ENCODE data around the gene TRPV4.

Gene TRPV4

DNA sequence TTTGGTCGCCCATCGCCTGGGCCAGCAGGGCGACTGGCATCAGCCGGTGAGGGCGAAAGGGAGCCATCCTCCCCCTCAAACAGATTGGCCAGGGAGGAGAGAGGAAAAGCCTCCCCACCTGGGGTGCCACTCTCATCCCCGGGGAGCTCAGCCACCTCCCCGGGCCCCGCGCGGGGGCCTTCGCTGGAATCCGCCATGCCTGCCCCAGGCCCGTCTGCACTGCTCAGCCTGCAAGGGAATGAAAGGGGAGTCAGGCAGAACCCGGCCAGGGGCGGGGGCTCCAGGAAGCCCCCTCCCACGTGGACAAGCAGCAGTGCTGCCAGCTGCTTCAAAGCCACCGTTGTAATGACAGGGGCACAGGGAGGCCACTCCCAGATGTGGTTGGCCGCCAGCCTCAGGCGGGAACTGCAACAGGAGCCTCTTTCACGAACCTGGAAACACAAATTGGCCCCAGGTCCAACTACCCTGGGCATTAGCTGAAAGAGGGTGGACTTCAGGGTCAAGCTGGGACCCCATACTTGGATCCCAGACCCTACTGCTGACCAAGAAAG is 18.5 kb downstream of the TRPV4 start:
- TF ChIP-seq GATA2 (IDR thresholded peaks at IDR 0.05; ENCODE audit: low read depth, low read length) (no peak), GATA3 (IDR thresholded peaks at IDR 0.05; ENCODE audit: low read depth, low read length) (no peak)

DNA sequence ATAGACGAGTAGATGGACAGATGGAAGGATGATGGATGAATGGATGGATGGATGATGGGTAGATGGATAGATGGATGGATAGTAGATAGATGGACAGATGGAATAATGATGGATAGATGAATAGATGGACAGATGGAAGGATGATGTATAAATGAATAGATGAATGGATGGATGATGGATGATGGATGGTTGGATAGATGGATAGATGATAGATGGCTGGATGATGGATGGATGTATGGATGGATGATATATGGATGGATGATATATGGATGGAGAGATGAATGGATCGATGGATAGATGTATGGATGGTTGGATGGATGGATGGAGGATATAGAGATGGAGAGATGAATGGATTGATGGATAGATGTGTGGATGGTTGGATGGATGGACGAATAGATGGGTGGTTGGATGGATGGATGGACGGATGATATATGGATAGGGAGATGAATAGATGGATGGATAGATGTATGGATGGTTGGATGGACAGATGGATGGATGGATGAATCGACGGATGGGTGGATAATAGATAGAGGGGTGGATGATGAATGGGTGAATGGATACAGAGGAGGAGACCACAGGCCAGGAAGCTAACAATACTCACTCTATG is 19.3 kb downstream of the TRPV4 start:
- TF ChIP-seq GATA3 (IDR thresholded peaks at IDR 0.05; ENCODE audit: low read depth, low read length) (no peak), GATA2 (IDR thresholded peaks at IDR 0.05; ENCODE audit: low read depth, low read length) (no peak)

DNA sequence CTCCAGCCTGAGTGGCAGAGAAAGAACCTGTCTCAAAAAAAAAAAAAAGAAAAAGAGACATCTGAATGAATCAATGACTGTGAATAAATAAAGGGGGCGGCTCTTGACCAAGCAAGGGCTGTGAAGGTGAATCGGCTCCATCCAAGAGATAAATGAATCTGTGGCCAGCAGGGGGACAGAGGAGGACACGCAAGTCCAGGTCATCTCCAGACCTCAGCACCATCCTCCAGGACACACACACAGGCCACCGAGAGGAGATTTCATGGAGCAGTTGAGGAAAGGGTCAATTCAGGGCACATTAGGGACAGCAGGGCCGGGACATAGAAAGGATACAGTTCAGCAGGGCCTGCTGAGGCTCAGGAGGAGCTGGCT is 21.6 kb downstream of the TRPV4 start:
- TF ChIP-seq GATA3 (IDR thresholded peaks at IDR 0.05; ENCODE audit: low read depth, low read length) (no peak), GATA2 (IDR thresholded peaks at IDR 0.05; ENCODE audit: low read depth, low read length) (no peak)

DNA sequence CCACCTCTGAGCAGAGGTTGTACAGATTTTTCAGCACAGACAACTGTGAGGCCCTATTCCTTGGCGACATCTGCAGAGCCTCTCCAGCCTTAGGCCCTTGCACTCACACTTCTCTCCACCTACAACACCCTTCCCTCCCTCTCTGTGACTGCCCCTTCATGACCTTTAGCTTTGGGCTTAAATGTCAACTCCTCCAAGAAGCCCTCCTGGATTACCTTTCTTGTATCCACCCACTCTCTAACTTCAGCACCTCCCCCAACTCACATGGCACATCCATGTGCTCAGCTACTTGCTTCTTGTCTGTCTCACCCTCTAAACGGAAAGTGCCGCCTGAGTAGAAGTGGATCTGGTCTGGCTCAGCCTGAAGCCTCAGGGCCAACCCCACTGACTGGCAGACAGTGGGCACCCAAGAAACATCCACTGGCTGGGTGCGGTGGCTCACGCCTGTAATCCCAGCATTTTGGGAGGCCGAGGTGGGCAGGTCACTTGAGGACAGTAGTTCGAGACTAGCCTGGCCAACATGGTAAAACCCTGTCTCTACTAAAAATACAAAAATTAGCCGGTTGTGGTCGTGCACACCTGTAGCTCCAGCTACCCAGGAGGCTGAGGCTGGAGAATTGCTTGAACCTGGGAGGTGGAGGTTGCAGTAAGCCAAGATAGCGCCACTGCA is 22.1 kb downstream of the TRPV4 start:
- TF ChIP-seq GATA3 (IDR thresholded peaks at IDR 0.05; ENCODE audit: low read depth, low read length) (no peak), GATA2 (IDR thresholded peaks at IDR 0.05; ENCODE audit: low read depth, low read length) (no peak)

DNA sequence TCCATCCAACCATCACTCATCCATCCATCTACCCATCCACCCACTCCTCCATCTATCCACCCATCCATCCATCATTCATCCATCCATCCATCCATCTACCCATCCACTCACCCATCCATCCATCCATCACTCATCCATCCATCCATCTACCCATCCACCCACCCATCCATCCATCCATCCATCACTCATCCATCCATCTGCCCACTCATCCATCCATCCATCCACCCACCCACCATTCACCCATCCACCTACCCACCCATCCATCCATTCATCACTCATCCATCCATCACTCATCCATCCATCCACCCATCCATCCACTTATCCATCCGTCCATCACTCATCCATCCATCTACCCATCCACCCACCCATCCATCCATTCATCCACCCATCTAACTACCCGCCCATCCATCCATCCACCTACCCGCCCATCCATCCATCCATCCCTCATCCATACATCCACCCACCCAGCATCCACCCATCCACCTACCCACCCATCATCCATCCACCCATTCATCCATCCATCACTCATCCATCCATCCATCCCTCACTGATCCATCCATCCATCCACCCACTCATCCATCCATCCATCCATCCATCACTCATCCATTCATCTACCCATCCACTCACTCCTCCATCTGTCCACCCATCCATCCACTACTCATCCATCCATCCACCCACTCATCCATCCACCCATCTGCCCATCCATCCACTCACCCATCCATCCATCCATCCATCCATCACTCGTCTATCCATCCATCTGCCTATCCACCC is 24.1 kb downstream of the TRPV4 start:
- TF ChIP-seq GATA3 (IDR thresholded peaks at IDR 0.05; ENCODE audit: low read depth, low read length) (no peak), GATA2 (IDR thresholded peaks at IDR 0.05; ENCODE audit: low read depth, low read length) (no peak)

DNA sequence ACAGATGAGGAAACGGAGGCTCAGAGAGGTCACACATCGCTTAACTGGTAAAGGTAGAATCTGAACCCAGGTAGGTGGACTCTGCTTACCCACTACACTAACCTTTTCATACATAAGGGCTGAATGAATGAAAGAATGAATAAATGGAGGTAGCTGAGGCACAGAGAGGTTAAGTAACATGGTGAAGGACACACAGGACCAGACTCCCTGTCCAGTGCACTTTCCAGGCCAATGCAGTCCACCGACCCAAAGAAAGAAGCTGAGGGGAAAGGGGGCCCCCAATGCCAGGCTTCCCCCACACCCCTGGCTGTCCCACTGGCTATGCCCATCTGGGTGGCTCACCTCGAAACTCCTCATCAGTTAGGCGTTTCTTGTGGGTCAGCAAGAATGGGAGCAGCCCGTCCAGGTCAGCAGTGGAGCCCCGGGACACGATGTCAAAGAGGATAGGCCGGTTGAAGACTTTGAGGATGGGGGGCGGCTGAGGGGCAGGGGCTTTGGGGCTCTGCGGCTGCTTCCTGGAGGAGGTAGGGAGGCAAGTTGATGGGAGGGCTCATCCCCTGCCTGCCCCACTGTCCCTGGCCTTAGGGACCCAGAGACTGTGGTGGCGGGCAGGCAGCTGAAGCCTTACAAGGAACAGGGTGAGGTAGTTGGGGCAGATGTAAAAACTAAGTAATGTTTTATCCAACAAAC is 25.1 kb downstream of the TRPV4 start:
- no peak for TF ChIP-seq GATA3 (IDR thresholded peaks at IDR 0.05; ENCODE audit: low read depth, low read length)
- TF ChIP-seq GATA2 (IDR thresholded peaks at IDR 0.05; ENCODE audit: low read depth, low read length) = no peak

DNA sequence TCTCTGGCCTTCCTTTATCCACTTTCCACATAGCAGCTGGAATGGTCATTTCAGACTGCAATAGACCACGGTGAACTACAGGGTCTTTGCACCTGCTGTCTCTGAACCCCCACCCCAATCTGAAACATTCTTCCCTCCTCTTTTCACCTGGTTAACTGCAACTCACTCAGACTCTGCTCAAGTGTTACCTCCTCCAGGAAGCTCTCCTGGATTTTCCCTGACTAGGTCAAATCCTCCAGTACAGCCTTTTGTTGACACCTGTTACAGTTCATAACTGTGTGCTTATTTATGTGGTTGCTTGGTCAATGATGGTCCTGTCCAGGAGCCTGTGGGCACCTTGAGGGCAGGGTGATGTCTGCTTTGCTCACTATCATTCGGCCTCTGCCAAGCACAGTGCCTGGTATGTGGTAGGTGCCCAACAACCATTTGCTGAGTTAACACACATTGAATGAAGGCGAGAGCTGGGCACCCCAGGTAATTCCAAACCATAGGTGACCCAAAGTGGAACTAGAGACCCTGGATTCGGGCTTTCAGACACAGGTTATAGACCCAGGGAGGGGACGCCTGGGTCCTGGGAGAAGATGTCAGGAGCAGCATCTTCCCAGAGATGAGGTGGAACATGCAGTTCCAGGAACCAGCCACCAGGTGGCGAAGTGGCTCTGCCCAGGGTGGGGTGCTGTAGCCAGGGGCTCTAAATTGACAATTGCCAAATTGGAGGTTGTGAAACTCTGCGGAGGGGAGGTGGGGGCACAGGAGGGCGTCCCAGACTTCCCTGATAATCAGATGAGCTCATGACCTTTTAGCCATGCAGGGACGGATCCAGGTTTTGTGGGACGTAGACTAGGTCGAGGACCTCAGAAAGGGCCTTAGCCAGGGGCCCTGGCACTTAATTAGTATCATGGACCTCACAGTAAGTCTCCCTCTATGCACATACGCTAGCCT is 28.1 kb downstream of the TRPV4 start:
- TF ChIP-seq GATA3 (IDR thresholded peaks at IDR 0.05; ENCODE audit: low read depth, low read length) (no peak), GATA2 (IDR thresholded peaks at IDR 0.05; ENCODE audit: low read depth, low read length) (no peak)

DNA sequence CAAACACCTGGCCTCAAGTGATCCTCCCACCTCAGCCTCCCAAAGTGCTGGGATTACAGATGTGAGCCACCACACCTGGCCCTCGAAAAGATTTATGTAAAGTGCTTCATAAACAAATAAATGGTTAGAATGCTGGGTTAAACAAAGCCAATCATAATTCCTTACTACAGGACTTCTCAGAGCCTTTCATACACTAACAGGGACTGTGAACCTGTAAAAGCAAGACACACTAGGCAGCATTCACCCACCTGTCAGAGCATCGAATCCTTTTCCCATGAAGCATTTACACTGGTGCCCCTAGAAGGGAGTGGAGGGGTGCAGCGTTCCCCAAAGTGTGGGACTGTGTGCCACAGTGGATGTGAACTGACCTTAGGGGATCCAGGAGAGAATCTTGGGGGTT is 29.5 kb downstream of the TRPV4 start:
- TF ChIP-seq GATA3 (IDR thresholded peaks at IDR 0.05; ENCODE audit: low read depth, low read length) = no peak
- no peak for TF ChIP-seq GATA2 (IDR thresholded peaks at IDR 0.05; ENCODE audit: low read depth, low read length)

DNA sequence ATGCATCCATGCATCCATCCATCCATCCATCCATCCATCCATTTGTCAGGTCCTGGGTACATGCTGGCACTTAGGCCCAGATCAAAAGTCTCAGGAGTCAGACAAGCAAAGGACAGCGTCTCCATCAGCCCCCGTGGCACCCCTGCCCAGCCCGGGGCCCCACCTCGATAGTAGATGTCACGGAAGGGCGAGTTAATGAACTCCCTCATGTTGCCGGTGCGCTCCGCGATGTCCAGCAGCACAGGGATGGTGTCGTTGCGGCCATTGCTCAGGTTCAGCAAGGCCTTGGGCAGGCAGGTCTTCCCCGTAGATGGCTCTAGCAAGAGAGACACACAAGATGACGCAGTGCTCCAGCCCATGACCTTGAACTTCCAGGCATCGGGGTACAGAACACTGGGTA is 30.4 kb downstream of the TRPV4 start:
- TF ChIP-seq GATA3 (IDR thresholded peaks at IDR 0.05; ENCODE audit: low read depth, low read length) (no peak), GATA2 (IDR thresholded peaks at IDR 0.05; ENCODE audit: low read depth, low read length) (no peak)

DNA sequence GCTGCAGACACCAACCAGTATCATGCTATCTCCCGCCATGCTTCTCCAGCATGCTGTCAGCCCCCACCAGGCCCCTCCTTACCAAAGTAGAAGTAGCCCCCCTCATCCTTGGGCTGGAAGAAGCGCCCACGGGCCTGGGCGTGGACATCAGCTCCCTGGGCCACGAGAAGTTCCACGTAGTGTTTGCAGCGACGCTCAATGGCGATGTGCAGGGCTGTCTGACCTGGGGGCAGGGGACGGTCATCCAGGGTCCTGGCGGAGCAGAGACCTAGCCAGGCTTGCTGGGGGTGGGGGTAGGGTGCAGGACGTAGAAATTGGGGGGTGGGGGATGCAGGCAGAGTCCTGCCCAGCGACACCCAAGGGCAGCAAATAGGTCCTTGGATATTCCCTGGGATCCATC is 32.7 kb downstream of the TRPV4 start:
- TF ChIP-seq GATA2 (IDR thresholded peaks at IDR 0.05; ENCODE audit: low read depth, low read length) (no peak), GATA3 (IDR thresholded peaks at IDR 0.05; ENCODE audit: low read depth, low read length) (no peak)

DNA sequence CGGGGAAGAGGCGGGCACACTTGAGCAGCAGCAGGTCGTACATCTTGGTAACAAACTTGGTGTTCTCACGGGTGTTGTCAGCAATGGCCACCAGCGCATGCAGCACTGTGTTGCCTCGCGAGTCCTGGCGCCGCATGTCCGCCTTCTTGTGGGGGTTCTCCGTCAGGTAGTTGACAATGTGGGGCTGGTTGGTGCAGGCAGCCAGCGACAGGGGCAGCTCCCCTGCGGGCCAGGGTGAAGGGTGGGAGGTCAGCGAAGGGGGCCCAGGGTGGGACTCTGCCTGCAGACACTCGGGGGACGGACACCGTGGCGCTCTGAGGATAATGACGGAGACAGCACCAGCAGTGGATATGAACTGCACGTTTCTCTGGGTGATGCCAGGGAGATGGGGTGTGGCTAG is 34.5 kb downstream of the TRPV4 start:
- TF ChIP-seq GATA2 (IDR thresholded peaks at IDR 0.05; ENCODE audit: low read depth, low read length) (no peak), GATA3 (IDR thresholded peaks at IDR 0.05; ENCODE audit: low read depth, low read length) (no peak)

DNA sequence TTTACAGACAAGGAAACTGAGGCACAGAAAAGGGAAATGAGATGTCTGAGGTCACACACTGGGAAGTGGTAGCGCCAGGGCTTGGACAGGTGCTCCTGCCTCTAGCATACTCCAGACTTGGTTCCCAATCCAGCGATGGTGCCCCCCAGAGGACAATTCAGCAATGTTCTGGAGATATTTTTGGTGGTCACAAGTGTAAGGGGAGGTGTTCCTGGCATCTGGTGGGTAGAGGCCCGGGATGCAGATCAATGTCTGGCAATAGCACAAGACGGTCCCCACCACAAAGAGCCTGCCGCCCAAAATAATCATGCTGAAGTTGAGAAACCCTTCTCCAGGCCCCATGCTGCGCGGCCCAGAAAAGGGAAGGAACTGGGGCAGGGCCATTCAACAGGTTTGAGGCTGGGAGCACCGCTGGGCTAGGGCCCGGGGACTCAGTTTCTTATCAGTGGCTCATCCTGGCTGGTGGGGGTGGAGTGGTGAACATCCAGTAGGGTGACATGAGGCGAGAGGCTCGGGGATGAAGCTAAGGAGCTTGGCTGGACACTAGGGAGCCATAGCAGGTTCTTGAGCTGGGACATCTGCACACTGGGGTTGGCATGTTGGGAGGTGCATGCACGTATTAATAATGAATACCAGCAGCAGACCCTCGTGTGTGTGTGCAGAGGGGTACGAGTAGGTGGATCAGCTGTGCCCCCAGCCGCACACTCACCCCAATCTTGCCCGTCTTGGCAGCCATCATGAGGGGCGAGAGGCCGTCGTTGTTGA is 35.1 kb downstream of the TRPV4 start:
- TF ChIP-seq GATA3 (IDR thresholded peaks at IDR 0.05; ENCODE audit: low read depth, low read length) (no peak), GATA2 (IDR thresholded peaks at IDR 0.05; ENCODE audit: low read depth, low read length) (no peak)

Data from SH-SY5Y (cell line).